Measurements from ENCODE around the gene PLTP.
A peak's percentile ranks its signal among the peaks of the same experiment; 100 is the strongest.
"Not testable (repeated sequence)": the region's sequence is repeated elsewhere in the genome, so short reads cannot be mapped to it uniquely, and the experiment has no call there.

Gene PLTP

DNA sequence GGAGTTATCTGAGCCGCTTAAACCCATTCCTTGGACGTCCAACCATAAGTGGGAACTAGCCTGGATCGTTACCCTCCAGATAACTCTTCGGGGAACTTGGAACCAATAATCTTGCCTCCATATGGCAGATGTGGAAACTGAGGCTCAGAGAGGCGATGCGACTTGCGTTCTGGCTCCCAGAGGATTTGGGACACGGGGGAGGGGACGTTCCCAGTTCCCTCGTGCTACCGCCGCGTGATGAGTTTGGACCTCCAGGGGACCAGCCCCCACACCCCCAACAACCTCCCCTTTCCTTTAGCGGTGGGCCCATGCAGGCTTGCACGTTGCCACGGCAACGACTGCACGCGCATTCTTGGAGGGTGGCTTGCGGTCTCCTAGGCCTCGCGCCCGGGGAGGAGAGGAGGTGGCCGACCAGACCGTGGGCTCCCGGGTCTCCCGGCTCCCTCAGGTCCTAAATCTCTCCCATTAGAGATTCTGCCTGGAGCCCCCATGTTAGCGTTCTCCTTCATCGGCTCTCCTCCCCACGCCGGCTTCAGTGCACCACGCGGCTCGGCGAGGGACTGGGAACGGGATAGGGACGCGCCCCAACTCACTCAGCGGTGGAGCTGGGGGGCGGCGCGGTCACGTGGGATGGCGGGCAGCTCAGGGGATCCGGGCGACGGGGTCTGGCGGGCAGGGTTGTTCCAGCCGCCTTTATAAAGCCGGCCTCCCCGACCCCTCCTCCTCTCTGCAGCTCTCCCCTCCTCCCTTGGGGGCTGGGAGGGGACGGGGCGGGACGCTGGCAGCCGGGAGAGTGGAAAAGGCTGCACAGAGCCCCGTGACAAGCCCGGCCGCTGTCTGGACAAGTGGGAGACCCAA is at the start of gene PLTP:
PLTP (minus strand) TSS at position 670 of the 858 bp plus-strand sequence. CDS start 703 bp downstream, outside the sequence.
- no peak for DNase-seq

DNA sequence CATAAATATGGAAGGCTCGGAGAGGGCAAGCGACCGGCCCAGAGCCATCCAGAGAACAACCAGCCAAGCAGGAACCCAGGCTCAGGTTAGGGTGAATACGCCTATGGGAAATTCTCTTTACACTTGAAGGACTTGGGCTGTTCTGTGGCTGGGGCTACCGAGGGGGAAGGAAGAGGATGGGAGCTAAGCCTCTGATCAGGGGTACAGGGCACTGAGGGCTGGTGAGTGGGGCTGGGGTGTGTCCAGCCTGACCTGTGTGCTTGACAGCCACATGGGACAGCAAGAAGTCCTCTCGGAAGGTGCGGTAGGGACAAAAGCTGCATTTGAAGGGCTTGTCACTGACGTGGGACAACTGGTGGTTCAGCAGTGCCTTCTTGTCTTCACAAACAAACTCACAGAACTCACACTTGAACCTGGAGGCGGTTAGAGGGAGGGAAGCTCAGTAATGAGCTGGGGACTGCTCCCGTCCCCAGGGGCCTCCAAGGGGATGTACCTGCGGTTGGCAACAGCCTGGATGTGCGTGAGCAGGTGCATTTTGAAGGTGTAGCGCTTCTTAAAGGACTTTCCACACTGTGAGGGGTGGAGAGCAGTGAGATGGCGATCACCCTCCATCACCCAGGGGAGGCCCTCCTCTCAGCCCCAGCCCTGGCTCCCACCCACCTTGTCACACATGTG is 48.1 kb upstream of the PLTP start:
- DNase-seq = no peak

- DNase-seq = no peak
Measured at GRCh38 chr20:45959126-45959525, 47.2 kb upstream of the PLTP start.

- no peak for DNase-seq
Measured at GRCh38 chr20:45958593-45958992, 46.6 kb upstream of the PLTP start.

- no peak for DNase-seq
Measured at GRCh38 chr20:45957021-45957941, 45.3 kb upstream of the PLTP start.

- DNase-seq = not testable (repeated sequence)
Measured at GRCh38 chr20:45956326-45956725, 44.4 kb upstream of the PLTP start.

DNA sequence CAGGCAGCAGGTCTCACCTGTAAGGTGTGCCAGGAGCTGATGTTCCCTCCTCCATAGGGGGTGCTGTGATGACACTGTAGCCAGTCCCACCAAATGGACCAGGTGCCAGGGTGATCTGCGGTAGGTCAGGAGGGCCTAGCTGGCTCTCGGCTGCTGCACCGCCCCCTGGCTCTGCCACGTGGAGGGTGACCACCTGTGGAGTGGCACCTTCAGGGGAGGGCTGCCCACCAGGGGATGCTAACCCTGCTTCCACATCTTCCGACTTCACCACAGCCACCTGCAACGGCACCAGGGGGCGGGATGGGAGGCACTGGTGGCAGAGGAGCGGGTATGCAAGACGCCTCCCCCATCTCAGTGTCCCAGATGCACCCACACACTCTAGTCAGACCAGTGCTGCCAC is 41.7 kb upstream of the PLTP start:
- DNase-seq = no peak

DNA sequence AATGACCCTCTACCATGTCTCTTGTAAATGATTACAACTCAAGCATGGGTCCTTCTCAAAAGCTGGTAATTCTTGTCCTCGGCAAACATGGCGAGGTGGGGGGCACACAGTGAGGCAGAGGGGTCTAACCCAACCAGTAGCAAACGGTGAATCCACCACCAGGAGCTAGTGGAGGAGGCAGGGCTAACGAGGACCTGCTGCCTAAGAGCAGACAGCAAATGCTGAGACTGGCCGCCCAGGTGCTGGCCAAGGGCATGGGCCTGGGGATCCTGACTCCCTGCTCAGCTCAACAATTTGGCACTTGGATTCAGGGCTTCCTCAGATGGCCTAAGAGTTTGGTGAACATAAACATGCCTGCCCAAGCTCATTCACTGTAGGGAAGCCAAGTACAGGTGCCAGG is 40.9 kb upstream of the PLTP start:
- DNase-seq = no peak

DNA sequence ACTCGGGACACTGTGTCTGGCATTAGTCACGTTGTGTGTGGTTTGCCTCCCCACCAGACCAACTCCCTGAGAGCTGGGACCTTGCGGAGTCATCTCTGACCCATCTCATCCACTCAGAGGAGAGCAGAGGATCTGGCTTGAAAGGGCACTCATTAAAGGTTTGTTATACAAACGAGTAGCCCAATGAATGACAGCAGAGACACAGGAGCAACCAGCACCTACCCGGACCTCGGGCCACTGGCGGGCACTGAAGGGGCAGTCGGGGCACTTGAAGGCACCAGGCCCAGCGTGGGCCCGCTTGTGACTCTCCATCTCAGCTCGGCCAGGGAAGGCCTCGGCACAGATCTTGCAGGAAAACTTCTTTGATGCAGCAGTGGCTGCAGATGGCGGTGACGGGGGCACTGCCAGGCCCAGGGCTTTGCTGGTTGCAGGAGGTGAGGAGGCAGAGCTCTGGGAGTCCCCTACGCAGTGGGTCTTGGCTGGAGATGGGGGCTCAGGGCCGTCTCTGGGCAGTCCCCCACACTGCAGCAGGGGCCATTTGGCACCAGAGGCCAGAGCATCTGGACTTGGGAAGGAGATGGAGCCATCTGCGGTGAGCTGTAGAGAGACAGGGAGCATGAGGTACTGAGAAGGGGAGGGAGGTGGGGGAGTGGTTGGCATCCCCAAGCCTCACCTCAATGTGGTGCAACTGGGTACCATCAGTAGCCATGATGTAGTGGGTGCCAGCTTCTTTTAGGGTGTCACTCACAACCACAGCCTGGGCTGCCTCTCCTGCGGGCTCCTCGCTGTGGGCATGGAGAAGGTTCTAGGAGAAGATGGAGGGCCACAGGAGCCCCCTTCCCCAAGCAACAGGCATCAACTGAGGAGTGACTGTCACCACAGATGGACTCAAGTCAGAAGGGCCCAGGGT is 40.2 kb upstream of the PLTP start:
- DNase-seq = no peak

DNA sequence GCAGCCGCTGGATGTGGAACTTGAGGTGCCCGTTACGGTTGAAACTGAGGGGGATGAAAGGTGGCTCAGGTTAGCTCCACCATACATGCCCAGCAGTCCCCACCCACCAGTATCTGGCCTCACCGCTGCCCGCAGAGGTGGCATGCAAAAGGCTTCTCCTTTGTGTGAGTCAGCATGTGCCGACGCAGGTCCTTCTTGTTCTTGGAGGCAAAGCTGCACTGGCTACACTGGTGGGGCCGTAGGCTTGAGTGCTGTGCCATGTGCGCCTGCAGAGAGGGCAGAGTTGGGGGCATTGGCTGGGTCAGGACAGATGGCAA is 38.3 kb upstream of the PLTP start:
- no peak for DNase-seq

DNA sequence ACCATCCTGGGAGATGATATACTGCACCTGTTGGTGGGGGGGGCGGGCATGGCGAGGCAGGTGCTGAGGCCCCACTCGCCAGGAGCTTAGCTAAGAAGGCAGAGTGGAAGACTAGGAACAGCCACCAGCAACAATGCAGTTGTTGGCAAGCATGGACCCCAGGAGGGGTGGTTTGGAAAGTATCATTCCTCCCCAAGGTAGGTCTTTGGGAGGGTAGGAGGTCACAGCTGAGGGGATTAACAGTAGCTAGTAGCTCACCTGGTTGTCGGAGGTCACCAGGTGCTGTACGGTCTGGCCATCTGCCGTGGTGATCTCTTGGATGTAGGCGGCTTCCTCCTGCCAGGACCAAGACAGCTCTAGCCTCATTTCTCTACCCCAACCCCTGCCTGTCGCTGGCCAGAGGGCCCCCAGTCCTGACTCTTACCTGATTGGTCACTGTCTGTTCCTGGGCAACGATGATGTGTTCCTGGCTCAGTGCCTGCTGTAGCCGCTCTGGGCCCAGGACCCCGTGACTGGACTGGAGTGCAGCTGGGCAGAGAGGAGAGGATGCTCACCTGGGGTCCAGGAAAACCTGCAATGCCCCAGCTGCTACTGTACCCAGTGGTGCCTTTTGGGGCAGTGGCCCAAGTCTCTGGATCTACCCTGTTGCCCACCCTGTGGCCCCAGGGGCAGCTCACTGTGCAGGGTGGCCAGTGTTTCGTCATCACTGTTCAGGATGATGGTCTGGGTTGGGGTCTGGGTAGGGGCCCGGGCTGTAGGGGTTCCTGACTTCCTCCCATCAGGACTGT is 37.8 kb upstream of the PLTP start:
- no peak for DNase-seq

GRCh38 chr20:45948742-45949541 is 37.0 kb upstream of the PLTP start:
- DNase-seq = no peak

GRCh38 chr20:45948261-45948733 is 36.3 kb upstream of the PLTP start:
- no peak for DNase-seq

- DNase-seq = no peak
Measured at GRCh38 chr20:45947110-45947866, 35.3 kb upstream of the PLTP start.

DNA sequence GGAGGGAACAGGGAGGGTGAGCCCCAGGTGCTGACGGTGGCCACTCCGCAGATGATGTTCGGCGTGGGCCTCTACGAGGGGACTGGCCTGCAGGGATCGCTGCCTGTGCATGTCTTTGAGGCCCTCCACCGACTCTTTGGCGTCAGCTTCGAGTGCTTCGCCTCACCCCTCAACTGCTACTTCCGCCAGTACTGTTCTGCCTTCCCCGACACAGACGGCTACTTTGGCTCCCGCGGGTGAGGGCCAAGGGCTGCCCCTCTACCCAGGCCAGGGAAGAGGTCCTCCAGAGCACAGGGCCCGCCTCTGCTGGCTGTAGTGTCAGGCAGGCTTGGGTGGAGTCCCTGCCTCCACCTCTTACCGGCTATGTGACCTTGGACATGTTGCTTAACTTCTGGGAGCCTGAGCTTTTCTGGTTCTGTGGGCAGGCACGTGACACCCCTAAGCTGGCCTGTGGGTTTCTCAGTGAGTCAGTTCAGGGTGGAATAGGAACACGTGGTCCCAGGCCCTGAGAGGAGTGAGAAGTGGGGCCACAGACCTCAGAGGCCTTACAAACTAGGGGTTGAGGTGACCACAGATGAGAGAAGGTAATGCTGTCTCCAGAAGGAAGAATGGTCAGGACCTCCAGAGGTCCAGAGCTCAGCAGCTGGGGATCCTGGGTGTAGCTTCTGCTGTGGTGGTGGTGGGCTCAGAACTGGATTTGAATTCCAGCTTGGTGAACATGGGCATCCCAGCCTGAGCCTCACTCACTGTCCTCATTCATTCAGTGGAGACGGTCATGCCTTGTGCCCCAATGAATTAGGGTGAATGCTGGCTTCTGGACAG is 34.4 kb upstream of the PLTP start:
- DNase-seq = peak; percentile 84

DNA sequence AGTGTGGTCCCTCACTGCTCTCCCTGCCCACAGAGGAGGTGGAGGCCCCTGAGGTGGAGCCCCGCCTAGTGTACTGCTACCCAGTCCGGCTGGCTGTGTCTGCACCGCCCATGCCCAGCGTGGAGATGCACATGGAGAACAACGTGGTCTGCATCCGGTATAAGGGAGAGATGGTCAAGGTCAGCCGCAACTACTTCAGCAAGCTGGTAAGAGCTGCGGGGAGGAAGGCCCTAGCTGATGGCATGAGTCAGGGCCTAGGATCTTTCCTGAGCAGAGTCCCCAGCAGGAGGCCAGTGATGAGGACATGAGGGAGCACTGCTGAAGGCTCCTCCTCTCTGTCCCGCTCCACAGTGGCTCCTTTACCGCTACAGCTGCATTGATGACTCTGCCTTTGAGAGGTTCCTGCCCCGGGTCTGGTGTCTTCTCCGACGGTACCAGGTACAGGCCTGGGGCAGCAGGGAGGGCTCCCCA is 33.8 kb upstream of the PLTP start:
- no peak for DNase-seq

DNA sequence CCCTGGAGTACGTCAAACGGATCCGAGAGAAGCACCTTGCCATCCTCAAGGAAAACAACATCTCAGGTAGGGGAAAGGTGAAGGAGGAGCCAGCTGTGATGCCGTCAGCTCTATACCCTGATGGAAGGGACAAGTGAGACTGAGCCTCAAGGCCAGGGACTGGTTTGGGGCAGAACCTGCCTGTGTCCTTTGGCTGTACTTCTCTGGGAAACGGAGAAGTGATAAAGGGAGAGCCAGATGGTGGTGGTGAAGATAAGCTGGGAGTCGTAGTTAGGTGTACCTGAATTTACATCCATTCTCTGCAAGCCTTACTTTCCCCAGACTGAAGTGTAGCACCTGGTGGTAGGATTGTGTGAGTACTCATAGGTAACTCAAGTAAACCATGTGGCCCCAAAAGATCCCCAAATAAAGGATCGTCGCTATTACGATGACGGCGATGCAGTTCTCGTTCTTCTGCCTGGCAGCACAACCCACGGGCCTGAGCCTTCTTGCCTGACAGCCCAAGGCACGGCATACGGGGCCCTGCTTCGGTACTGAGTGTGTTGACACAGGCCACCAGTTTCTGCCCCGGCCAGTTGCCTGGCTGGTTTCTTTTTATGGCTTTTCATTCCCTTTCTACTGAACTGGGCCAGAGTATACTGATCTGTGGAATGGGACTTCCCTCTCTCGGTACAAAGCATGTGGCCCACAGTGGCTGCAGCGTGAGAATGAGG is 33.2 kb upstream of the PLTP start:
- no peak for DNase-seq

Data from SIG-M5 (cell line).